Spleen (tissue), 11 donors: ENCODE results near the gene SEMA4F. TPM values are rescaled to one million over a fixed set of nuclear protein-coding genes. Genes with fewer than 3 reads are reported as not detected.

ENCODE experiments used
- DNase-seq: peaks from one replicate; pipeline ENCODE4 v3.0.0-alpha.2; 2020
- H3K27ac ChIP-seq, 8 donors: fragments of 200-600 bp; sonication (generic) in 7 of 8; 1 replicate in 4 of 8; 2 replicates in 4 of 8; pipeline versions ENCODE4 v1.5.0 to v1.8.0; 2016 to 2021; ENCODE audit warnings: inconsistent platforms in 4 of 8, mild to moderate bottlenecking in 4 of 8, moderate library complexity in 1 of 8
- H3K27me3 ChIP-seq, 7 donors: fragments of 200-600 bp; sonication (generic) in 6 of 7; replicated peaks in 1 of 7; 1 replicate in 4 of 7; 2 replicates in 3 of 7; pipeline versions ENCODE4 v1.5.0 to v1.8.0; 2016 to 2021; ENCODE audit warnings: inconsistent platforms in 3 of 7, mild to moderate bottlenecking in 1 of 7
- H3K36me3 ChIP-seq, 6 donors: fragments of 200-600 bp; sonication (generic) in 5 of 6; 1 replicate in 4 of 6; 2 replicates in 2 of 6; pipeline versions ENCODE4 v1.5.0 to v1.8.0; 2016 to 2021; ENCODE audit warnings: inconsistent platforms in 2 of 6
- H3K4me1 ChIP-seq, 6 donors: fragments of 200-600 bp; sonication (generic) in 5 of 6; 1 replicate in 3 of 6; 2 replicates in 3 of 6; pipeline versions ENCODE4 v1.5.0 to v1.8.0; 2016 to 2021; ENCODE audit warnings: inconsistent platforms in 3 of 6
- H3K4me3 ChIP-seq, 8 donors: fragments of 200-600 bp; sonication (generic) in 7 of 8; 1 replicate in 4 of 8; 2 replicates in 4 of 8; pipeline versions ENCODE4 v1.5.0 to v1.8.0; 2016 to 2021; ENCODE audit warnings: inconsistent platforms in 4 of 8, mild to moderate bottlenecking in 4 of 8, moderate library complexity in 2 of 8
- H3K9me3 ChIP-seq, 8 donors: fragments of 200-600 bp; sonication (generic) in 7 of 8; 1 replicate in 4 of 8; 2 replicates in 4 of 8; pipeline versions ENCODE4 v1.5.0 to v1.8.0; 2016 to 2021; ENCODE audit warnings: inconsistent platforms in 4 of 8
- CTCF ChIP-seq, 11 experiments: fragments of 200-600 bp in 7 of 11; fragments of 450-650 bp in 4 of 11; sonication (generic) in 4 of 11; IDR thresholded peaks in 8 of 11; conservative IDR thresholded peaks in 3 of 11; 1 replicate in 7 of 11; 2 replicates in 4 of 11; pipeline versions ENCODE4 v1.4.0 to v1.8.0; 2016 to 2021; ENCODE audit warnings: antibody characterized with exemption in 11 of 11, inconsistent platforms in 4 of 11, mild to moderate bottlenecking in 1 of 11
- POLR2A ChIP-seq, 3 donors: fragments of 450-650 bp; IDR thresholded peaks; one replicate each; pipeline ENCODE4 v1.5.1; 2017; ENCODE audit warnings: antibody characterized with exemption in 3 of 3, mild to moderate bottlenecking in 1 of 3
- POLR2AphosphoS5 ChIP-seq, 3 donors: sonication (generic); formaldehyde crosslinking; IDR thresholded peaks; one replicate each; pipeline ENCODE4 v1.5.1; 2017; ENCODE audit warnings: antibody characterized with exemption in 3 of 3
- WGBS, 5 donors: extraction: QIAGEN DNeasy Blood & Tissue Kit in 3 of 5; methylation state at CpG; one replicate each; pipeline versions ENCODE4 v1.1.5 to v1.1.7; 2013 to 2018; 5-methylcytosine and 5-hydroxymethylcytosine counted together
- intact Hi-C: fragments of 100-400 bp; cut with DNase I; formaldehyde crosslinking; loops from one replicate; pipeline ENCODE4 v1.15.0; 2023; ENCODE audit warnings: low total_unique reads
- polyA plus RNA-seq, 3 donors: library from polyadenylated mRNA; stranded (reverse); fragments of 200-250 nt; gene quantifications; one replicate each; pipeline ENCODE4 v1.2.1, GENCODE V29; 2013
- total RNA-seq, 7 donors: library from RNA; depleted of rRNA in 3 of 7; stranded (reverse); fragments of >200 nt in 3 of 7; fragmentation: NEBNext Ultra II Directional in 4 of 7; extraction: Animal tissue kit (Norgen Biotek cat#: 25700) in 4 of 7; gene quantifications; one replicate each; pipeline versions ENCODE4 v1.1.0 to v1.2.1, GENCODE V29; 2016 to 2021
- donor health status: healthy with polysubstance abuse.
- donor health status: DM: no; HTN: no; CAD: no; lungs with moderate emphysema.
- donor health status: DM: no; HTN: no; CAD: no.
- donor health status: Bipolar disorder and iron deficiency.
- donor health status: healthy.
- donor health status: DM: no; HTN: no; CAD: no.
- donor health status: DM: yes; HTN: yes; CAD: no.

The SEMA4F gene
- total and polyA plus RNA-seq, 10 donors, result 1.5 to 11.0 (median 6.9) TPM

DNA sequence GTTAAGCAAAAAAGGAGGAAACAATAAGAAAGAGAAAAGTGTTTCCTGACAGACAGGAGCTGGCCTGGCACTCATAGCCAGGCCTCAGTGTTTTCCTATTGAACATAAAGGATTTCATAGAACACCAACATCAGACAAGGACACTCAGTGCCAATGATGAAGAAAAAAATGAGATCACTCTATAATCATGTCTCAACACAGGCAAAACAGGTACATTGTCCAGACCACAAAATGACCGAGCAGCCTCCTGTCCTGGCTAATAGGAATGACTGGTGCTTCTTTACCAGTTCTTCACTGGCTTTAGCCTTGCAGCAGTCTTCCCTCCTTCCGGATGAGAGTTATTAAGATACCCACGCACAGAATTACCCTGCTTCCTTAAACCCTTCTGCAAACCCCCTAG, 35.6 kb downstream of the SEMA4F start:
- no peaks in the 10 kb centered on the region for H3K9me3 ChIP-seq
- no peak overlapping the region for H3K4me3 ChIP-seq
- intact Hi-C loops, result no loop called here
- no peak for DNase-seq
- no peaks in the 10 kb centered on the region for H3K27me3 ChIP-seq
- no peak overlapping the region for H3K27ac ChIP-seq
- no peaks in the 10 kb centered on the region for H3K36me3 ChIP-seq
- H3K4me1 ChIP-seq, result peaks cover 0 to 24% (median 0%) of the 10 kb centered on the region in 6 donors
- 71 to 87% (median 83%) methylated on average over 3 of the region's 3 CpGs for WGBS, 5 donors
- TF ChIP-seq CTCF (IDR thresholded peaks at IDR 0.05 in 8 of 11, conservative IDR thresholded peaks at IDR 0.05 in 3 of 11) (no peak), POLR2A (IDR thresholded peaks at IDR 0.05) (no peak), POLR2AphosphoS5 (IDR thresholded peaks at IDR 0.05) (no peak)

DNA sequence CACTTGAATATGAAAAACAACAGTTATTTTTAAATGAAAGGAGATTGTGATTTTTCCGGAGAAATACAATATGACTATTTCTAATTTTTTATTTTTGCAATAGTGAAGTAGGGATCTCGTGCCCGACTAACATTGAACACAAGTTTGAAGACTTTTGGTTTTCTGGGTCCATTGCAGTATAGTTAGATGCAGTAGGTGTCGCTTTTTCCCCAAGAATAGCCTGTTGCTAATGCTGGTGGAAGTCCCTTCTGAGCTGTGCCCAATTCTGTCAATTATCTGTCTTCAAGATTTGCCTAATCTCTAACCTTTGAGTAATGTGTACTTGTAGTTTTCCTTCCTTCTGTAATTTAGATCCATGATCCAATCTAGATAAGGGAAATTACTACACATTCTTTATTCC, 36.5 kb downstream of the SEMA4F start:
- peak in 10 of 11 experiments; percentile 14 to 69 (median 52) for TF ChIP-seq CTCF (IDR thresholded peaks at IDR 0.05 in 8 of 11, conservative IDR thresholded peaks at IDR 0.05 in 3 of 11)
- TF ChIP-seq POLR2AphosphoS5 (IDR thresholded peaks at IDR 0.05), result no peak
- Histone ChIP-seq H3K27ac (no peak overlapping the region), H3K36me3 (no peaks in the 10 kb centered on the region), H3K9me3 (no peaks in the 10 kb centered on the region), H3K4me3 (no peak overlapping the region), H3K27me3 (no peaks in the 10 kb centered on the region), H3K4me1 (peaks cover 0 to 25% (median 0%) of the 10 kb centered on the region in 6 donors)
- intact Hi-C loops, result no loop called here
- DNase-seq, result no peak
- WGBS, 5 donors, result 7 to 10% (median 10%) methylated on average over 4 of the region's 4 CpGs

GRCh38 chr2:74691929-74692328, 37.9 kb downstream of the SEMA4F start:
- intact Hi-C loops, result no loop called here
- Histone ChIP-seq H3K36me3 (no peaks in the 10 kb centered on the region), H3K27me3 (no peaks in the 10 kb centered on the region), H3K4me3 (no peak overlapping the region), H3K4me1 (peaks cover 0 to 25% (median 0%) of the 10 kb centered on the region in 6 donors), H3K9me3 (no peaks in the 10 kb centered on the region), H3K27ac (no peak overlapping the region)
- TF ChIP-seq POLR2A (IDR thresholded peaks at IDR 0.05) (no peak), POLR2AphosphoS5 (IDR thresholded peaks at IDR 0.05) (no peak), CTCF (IDR thresholded peaks at IDR 0.05 in 8 of 11, conservative IDR thresholded peaks at IDR 0.05 in 3 of 11) (no peak)
- no peak for DNase-seq
- WGBS, 5 donors, result 83 to 89% (median 88%) methylated on average over 5 of the region's 5 CpGs

GRCh38 chr2:74693213-74693612, 39.2 kb downstream of the SEMA4F start:
- H3K36me3 ChIP-seq, result no peaks in the 10 kb centered on the region
- intact Hi-C loops, result no loop called here
- H3K9me3 ChIP-seq, result no peaks in the 10 kb centered on the region
- H3K27me3 ChIP-seq, result no peaks in the 10 kb centered on the region
- H3K4me3 ChIP-seq, result no peak overlapping the region
- TF ChIP-seq POLR2A (IDR thresholded peaks at IDR 0.05) (no peak), POLR2AphosphoS5 (IDR thresholded peaks at IDR 0.05) (no peak), CTCF (IDR thresholded peaks at IDR 0.05 in 8 of 11, conservative IDR thresholded peaks at IDR 0.05 in 3 of 11) (no peak)
- DNase-seq, result no peak
- peak overlapping the region in 1 of 8 donors; percentile 50 for H3K27ac ChIP-seq
- peaks cover 0 to 25% (median 0%) of the 10 kb centered on the region in 6 donors for H3K4me1 ChIP-seq
